HEK293 (cell line): ENCODE results near the gene IGFBP7.
A peak's percentile ranks its signal among the peaks of the same experiment; 100 is the strongest.

Experiments used
- CTCF ChIA-PET: fragments of 350-600 bp; formaldehyde crosslinking; extraction: SDS; loops from one replicate; lab custom pipeline; 2021; ENCODE audit warnings: antibody characterized with exemption; lab: Yijun Ruan, JAX
- POLR2A ChIA-PET: fragments of 300-600 bp; formaldehyde crosslinking; extraction: SDS; loops from one replicate; lab custom pipeline; 2020; ENCODE audit warnings: antibody characterized with exemption, inconsistent platforms; lab: Yijun Ruan, JAX
- H3K27ac ChIP-seq: fragments of 200-500 bp; sonication (Bioruptor generic); 2 replicates; pipeline ENCODE4 v1.5.1; 2014; ENCODE audit warnings: low read depth, low read length, control low read depth, inconsistent platforms; ENCODE audit errors: extremely low read depth
- H3K36me3 ChIP-seq, 2 experiments: fragments of 200-500 bp in 1 of 2; sonication (Bioruptor generic) in 1 of 2; 1 replicate in 1 of 2; 2 replicates in 1 of 2; pipeline ENCODE4 v1.5.1; 2014 to 2017; ENCODE audit warnings: inconsistent platforms in 2 of 2, low read length in 2 of 2; ENCODE audit not compliant: control insufficient read depth in 2 of 2, insufficient read depth in 1 of 2
- H3K4me1 ChIP-seq: fragments of 200-500 bp; sonication (Bioruptor generic); 2 replicates; pipeline ENCODE4 v1.5.1; 2014; ENCODE audit warnings: mild to moderate bottlenecking, low read length, inconsistent platforms; ENCODE audit not compliant: control insufficient read depth, insufficient read depth
- H3K4me3 ChIP-seq: 2 replicates; pipeline ENCODE4 v1.5.1; 2011; ENCODE audit warnings: low read depth, mild to moderate bottlenecking, control low read depth, low read length, moderate library complexity
- H3K9me3 ChIP-seq: fragments of 200-500 bp; sonication (Bioruptor generic); 2 replicates; pipeline ENCODE4 v1.5.1; 2014; ENCODE audit warnings: low read depth, low read length, inconsistent platforms; ENCODE audit not compliant: control insufficient read depth, insufficient read depth
- BCL11A ChIP-seq: fragments of 450-650 bp; formaldehyde crosslinking; IDR thresholded peaks from 2 replicates; pipeline ENCODE4 v1.5.1; 2016; ENCODE audit warnings: low read depth, missing biosample characterization, missing genetic modification characterization
- KLF8 ChIP-seq: fragments of 450-650 bp; formaldehyde crosslinking; IDR thresholded peaks from 2 replicates; pipeline ENCODE4 v1.5.1; 2016; ENCODE audit warnings: missing biosample characterization, missing genetic modification characterization
- OSR2 ChIP-seq: fragments of 450-650 bp; formaldehyde crosslinking; IDR thresholded peaks from 2 replicates; pipeline ENCODE4 v1.5.1; 2016; ENCODE audit warnings: missing biosample characterization, missing genetic modification characterization
- OVOL3 ChIP-seq: fragments of 450-650 bp; formaldehyde crosslinking; IDR thresholded peaks from 2 replicates; pipeline ENCODE4 v1.5.1; 2016; ENCODE audit warnings: missing biosample characterization, missing genetic modification characterization
- TCF7L2 ChIP-seq: IDR thresholded peaks from 2 replicates; pipeline ENCODE4 v1.6.1; 2011; ENCODE audit warnings: low read depth, mild to moderate bottlenecking, inconsistent platforms, low read length, moderate library complexity, borderline replicate concordance
- WT1 ChIP-seq: fragments of 450-650 bp; formaldehyde crosslinking; IDR thresholded peaks from 2 replicates; pipeline ENCODE4 v1.5.1; 2016; ENCODE audit warnings: missing biosample characterization, missing genetic modification characterization
- ZBTB20 ChIP-seq: fragments of 450-650 bp; formaldehyde crosslinking; IDR thresholded peaks from 2 replicates; pipeline ENCODE4 v1.5.1; 2016; ENCODE audit warnings: missing biosample characterization, missing genetic modification characterization
- ZFHX2 ChIP-seq: fragments of 450-650 bp; formaldehyde crosslinking; conservative IDR thresholded peaks from 2 replicates; pipeline ENCODE4 v1.5.1; 2016; ENCODE audit warnings: missing biosample characterization, missing genetic modification characterization
- ZFP37 ChIP-seq: fragments of 450-650 bp; formaldehyde crosslinking; IDR thresholded peaks from 2 replicates; pipeline ENCODE4 v1.5.1; 2016; ENCODE audit warnings: missing biosample characterization, missing genetic modification characterization
- ZIC2 ChIP-seq: fragments of 450-650 bp; formaldehyde crosslinking; IDR thresholded peaks from 2 replicates; pipeline ENCODE4 v1.5.1; 2016; ENCODE audit warnings: missing biosample characterization, missing genetic modification characterization
- ZNF2 ChIP-seq: fragments of 450-650 bp; formaldehyde crosslinking; IDR thresholded peaks from 2 replicates; pipeline ENCODE4 v1.5.1; 2016; ENCODE audit warnings: missing biosample characterization, missing genetic modification characterization
- ZNF24 ChIP-seq: fragments of 450-650 bp; formaldehyde crosslinking; IDR thresholded peaks from 2 replicates; pipeline ENCODE4 v1.5.1; 2016; ENCODE audit warnings: missing biosample characterization, missing genetic modification characterization
- ZNF37A ChIP-seq: fragments of 450-650 bp; IDR thresholded peaks from 2 replicates; pipeline ENCODE4 v1.5.1; 2018; ENCODE audit warnings: missing biosample characterization, missing genetic modification characterization
- ZNF670 ChIP-seq: fragments of 450-650 bp; formaldehyde crosslinking; IDR thresholded peaks from 2 replicates; pipeline ENCODE4 v1.5.1; 2016; ENCODE audit warnings: missing biosample characterization, missing genetic modification characterization, low read depth
- ZNF677 ChIP-seq: fragments of 450-650 bp; IDR thresholded peaks from 2 replicates; pipeline ENCODE4 v1.5.0; 2018; ENCODE audit warnings: missing biosample characterization, mild to moderate bottlenecking, missing genetic modification characterization, moderate library complexity
- ZNF768 ChIP-seq: fragments of 450-650 bp; formaldehyde crosslinking; IDR thresholded peaks from 2 replicates; pipeline ENCODE4 v1.5.1; 2018; ENCODE audit warnings: missing biosample characterization, mild to moderate bottlenecking, missing genetic modification characterization
- TF ChIP-seq, protein P1 (sequence below): fragments of 450-650 bp; formaldehyde crosslinking; IDR thresholded peaks from 2 replicates; pipeline ENCODE4 v1.5.1; 2016; ENCODE audit warnings: missing biosample characterization, missing genetic modification characterization, low read depth
- TF ChIP-seq, protein P2 (sequence below): fragments of 450-650 bp; formaldehyde crosslinking; IDR thresholded peaks from 2 replicates; pipeline ENCODE4 v1.5.1; 2017; ENCODE audit warnings: missing biosample characterization, missing genetic modification characterization
- TF ChIP-seq, protein P3 (sequence below): fragments of 450-650 bp; formaldehyde crosslinking; IDR thresholded peaks from 2 replicates; pipeline ENCODE4 v1.5.1; 2016; ENCODE audit warnings: missing biosample characterization, missing genetic modification characterization
- TF ChIP-seq, protein P4 (sequence below): fragments of 450-650 bp; formaldehyde crosslinking; IDR thresholded peaks from 2 replicates; pipeline ENCODE4 v1.5.1; 2016; ENCODE audit warnings: missing biosample characterization, missing genetic modification characterization
- TF ChIP-seq, protein P5 (sequence below): fragments of 450-650 bp; IDR thresholded peaks from 2 replicates; pipeline ENCODE4 v1.5.1; 2018; ENCODE audit warnings: missing biosample characterization, mild to moderate bottlenecking, missing genetic modification characterization
- TF ChIP-seq, protein P6 (sequence below): fragments of 450-650 bp; formaldehyde crosslinking; IDR thresholded peaks from 2 replicates; pipeline ENCODE4 v1.5.1; 2016; ENCODE audit warnings: missing biosample characterization, missing genetic modification characterization, borderline replicate concordance
- TF ChIP-seq, protein P7 (sequence below): fragments of 450-650 bp; formaldehyde crosslinking; IDR thresholded peaks from 2 replicates; pipeline ENCODE4 v1.5.1; 2017; ENCODE audit warnings: missing biosample characterization, mild to moderate bottlenecking, missing genetic modification characterization, moderate library complexity

IGFBP7 gene

DNA sequence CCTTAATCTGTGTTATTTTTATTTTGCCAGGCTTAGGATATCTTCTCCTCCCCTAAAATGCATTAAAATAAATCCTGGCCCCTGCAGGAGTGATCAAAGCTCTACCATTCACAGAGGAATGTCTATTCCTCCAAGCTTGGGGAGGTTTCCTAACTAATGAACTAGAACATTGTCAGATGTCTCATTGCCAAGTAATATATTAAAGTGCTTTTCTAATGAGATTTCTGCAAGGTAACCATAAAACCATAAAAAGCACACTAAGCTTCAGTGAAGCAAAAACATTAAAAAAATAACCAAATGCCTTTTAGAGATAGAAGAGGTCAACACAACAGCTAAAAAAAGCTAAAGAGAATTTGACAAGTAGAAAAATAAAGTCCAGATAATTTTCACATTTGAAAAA is 34.8 kb downstream of the IGFBP7 start:
- POLR2A ChIA-PET, result interaction anchor here (1.3 to 2.8 kb wide), 2 partner anchors 57 to 97 kb away, joined by 3 to 11 read pairs; partner anchors contain the start of genes NOA1 and POLR2B
- H3K36me3 ChIP-seq, result no peaks in the 10 kb centered on the region
- no peak overlapping the region for H3K4me3 ChIP-seq
- peaks cover 11% of the 10 kb centered on the region for H3K4me1 ChIP-seq
- no peaks in the 10 kb centered on the region for H3K9me3 ChIP-seq
- CTCF ChIA-PET, result interaction anchor here (1.5 kb wide), 1 partner anchor 34 kb away, joined by 3 read pairs; no protein-coding TSS in a partner anchor
- no peak overlapping the region for H3K27ac ChIP-seq
- TF ChIP-seq ZFP37 (tag by site-specific recombination), result no peak
- TF ChIP-seq, protein P1, sequence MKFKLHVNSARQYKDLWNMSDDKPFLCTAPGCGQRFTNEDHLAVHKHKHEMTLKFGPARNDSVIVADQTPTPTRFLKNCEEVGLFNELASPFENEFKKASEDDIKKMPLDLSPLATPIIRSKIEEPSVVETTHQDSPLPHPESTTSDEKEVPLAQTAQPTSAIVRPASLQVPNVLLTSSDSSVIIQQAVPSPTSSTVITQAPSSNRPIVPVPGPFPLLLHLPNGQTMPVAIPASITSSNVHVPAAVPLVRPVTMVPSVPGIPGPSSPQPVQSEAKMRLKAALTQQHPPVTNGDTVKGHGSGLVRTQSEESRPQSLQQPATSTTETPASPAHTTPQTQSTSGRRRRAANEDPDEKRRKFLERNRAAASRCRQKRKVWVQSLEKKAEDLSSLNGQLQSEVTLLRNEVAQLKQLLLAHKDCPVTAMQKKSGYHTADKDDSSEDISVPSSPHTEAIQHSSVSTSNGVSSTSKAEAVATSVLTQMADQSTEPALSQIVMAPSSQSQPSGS (tag by site-specific recombination), result no peak
- TF ChIP-seq WT1 (tag by site-specific recombination), result peak; percentile 97
- TF ChIP-seq ZNF2 (tag by site-specific recombination), result no peak
- TF ChIP-seq ZNF677 (tag by site-specific recombination), result no peak
- TF ChIP-seq, protein P2, sequence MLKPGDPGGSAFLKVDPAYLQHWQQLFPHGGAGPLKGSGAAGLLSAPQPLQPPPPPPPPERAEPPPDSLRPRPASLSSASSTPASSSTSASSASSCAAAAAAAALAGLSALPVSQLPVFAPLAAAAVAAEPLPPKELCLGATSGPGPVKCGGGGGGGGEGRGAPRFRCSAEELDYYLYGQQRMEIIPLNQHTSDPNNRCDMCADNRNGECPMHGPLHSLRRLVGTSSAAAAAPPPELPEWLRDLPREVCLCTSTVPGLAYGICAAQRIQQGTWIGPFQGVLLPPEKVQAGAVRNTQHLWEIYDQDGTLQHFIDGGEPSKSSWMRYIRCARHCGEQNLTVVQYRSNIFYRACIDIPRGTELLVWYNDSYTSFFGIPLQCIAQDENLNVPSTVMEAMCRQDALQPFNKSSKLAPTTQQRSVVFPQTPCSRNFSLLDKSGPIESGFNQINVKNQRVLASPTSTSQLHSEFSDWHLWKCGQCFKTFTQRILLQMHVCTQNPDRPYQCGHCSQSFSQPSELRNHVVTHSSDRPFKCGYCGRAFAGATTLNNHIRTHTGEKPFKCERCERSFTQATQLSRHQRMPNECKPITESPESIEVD (tag by site-specific recombination), result peak; percentile 88
- TF ChIP-seq, protein P3, sequence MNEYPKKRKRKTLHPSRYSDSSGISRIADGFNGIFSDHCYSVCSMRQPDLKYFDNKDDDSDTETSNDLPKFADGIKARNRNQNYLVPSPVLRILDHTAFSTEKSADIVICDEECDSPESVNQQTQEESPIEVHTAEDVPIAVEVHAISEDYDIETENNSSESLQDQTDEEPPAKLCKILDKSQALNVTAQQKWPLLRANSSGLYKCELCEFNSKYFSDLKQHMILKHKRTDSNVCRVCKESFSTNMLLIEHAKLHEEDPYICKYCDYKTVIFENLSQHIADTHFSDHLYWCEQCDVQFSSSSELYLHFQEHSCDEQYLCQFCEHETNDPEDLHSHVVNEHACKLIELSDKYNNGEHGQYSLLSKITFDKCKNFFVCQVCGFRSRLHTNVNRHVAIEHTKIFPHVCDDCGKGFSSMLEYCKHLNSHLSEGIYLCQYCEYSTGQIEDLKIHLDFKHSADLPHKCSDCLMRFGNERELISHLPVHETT (tag by site-specific recombination), result no peak
- no peak for TF ChIP-seq ZFHX2
- no peak for TF ChIP-seq ZNF670 (tag by site-specific recombination)
- no peak for TF ChIP-seq ZIC2 (tag by site-specific recombination)
- TF ChIP-seq ZNF24 (tag by site-specific recombination), result no peak
- TF ChIP-seq TCF7L2, result peak; percentile 34; the same call in 1 of the 2 replicates
- no peak for TF ChIP-seq ZNF768 (tag by site-specific recombination)
- peak; percentile 48; the same call in 1 of the 2 replicates for TF ChIP-seq OSR2 (tag by site-specific recombination)
- no peak for TF ChIP-seq ZBTB20 (tag by site-specific recombination)
- TF ChIP-seq, protein P4, sequence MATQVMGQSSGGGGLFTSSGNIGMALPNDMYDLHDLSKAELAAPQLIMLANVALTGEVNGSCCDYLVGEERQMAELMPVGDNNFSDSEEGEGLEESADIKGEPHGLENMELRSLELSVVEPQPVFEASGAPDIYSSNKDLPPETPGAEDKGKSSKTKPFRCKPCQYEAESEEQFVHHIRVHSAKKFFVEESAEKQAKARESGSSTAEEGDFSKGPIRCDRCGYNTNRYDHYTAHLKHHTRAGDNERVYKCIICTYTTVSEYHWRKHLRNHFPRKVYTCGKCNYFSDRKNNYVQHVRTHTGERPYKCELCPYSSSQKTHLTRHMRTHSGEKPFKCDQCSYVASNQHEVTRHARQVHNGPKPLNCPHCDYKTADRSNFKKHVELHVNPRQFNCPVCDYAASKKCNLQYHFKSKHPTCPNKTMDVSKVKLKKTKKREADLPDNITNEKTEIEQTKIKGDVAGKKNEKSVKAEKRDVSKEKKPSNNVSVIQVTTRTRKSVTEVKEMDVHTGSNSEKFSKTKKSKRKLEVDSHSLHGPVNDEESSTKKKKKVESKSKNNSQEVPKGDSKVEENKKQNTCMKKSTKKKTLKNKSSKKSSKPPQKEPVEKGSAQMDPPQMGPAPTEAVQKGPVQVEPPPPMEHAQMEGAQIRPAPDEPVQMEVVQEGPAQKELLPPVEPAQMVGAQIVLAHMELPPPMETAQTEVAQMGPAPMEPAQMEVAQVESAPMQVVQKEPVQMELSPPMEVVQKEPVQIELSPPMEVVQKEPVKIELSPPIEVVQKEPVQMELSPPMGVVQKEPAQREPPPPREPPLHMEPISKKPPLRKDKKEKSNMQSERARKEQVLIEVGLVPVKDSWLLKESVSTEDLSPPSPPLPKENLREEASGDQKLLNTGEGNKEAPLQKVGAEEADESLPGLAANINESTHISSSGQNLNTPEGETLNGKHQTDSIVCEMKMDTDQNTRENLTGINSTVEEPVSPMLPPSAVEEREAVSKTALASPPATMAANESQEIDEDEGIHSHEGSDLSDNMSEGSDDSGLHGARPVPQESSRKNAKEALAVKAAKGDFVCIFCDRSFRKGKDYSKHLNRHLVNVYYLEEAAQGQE (tag by site-specific recombination), result no peak
- no peak for TF ChIP-seq KLF8 (tag by site-specific recombination)
- TF ChIP-seq, protein P5, sequence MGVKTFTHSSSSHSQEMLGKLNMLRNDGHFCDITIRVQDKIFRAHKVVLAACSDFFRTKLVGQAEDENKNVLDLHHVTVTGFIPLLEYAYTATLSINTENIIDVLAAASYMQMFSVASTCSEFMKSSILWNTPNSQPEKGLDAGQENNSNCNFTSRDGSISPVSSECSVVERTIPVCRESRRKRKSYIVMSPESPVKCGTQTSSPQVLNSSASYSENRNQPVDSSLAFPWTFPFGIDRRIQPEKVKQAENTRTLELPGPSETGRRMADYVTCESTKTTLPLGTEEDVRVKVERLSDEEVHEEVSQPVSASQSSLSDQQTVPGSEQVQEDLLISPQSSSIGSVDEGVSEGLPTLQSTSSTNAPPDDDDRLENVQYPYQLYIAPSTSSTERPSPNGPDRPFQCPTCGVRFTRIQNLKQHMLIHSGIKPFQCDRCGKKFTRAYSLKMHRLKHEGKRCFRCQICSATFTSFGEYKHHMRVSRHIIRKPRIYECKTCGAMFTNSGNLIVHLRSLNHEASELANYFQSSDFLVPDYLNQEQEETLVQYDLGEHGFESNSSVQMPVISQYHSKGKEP, result 0 out of 2 replicates have a peak, but pooled peaks have one; percentile 33
- TF ChIP-seq, protein P6, sequence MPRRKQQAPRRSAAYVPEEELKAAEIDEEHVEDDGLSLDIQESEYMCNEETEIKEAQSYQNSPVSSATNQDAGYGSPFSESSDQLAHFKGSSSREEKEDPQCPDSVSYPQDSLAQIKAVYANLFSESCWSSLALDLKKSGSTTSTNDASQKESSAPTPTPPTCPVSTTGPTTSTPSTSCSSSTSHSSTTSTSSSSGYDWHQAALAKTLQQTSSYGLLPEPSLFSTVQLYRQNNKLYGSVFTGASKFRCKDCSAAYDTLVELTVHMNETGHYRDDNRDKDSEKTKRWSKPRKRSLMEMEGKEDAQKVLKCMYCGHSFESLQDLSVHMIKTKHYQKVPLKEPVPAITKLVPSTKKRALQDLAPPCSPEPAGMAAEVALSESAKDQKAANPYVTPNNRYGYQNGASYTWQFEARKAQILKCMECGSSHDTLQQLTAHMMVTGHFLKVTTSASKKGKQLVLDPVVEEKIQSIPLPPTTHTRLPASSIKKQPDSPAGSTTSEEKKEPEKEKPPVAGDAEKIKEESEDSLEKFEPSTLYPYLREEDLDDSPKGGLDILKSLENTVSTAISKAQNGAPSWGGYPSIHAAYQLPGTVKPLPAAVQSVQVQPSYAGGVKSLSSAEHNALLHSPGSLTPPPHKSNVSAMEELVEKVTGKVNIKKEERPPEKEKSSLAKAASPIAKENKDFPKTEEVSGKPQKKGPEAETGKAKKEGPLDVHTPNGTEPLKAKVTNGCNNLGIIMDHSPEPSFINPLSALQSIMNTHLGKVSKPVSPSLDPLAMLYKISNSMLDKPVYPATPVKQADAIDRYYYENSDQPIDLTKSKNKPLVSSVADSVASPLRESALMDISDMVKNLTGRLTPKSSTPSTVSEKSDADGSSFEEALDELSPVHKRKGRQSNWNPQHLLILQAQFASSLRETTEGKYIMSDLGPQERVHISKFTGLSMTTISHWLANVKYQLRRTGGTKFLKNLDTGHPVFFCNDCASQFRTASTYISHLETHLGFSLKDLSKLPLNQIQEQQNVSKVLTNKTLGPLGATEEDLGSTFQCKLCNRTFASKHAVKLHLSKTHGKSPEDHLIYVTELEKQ (tag by site-specific recombination), result peak; percentile 24; the same call in 1 of the 2 replicates
- no peak for TF ChIP-seq ZNF37A
- TF ChIP-seq OVOL3, result peak; percentile 42; the same call in 1 of the 2 replicates
- TF ChIP-seq BCL11A, result no peak
- TF ChIP-seq, protein P7, sequence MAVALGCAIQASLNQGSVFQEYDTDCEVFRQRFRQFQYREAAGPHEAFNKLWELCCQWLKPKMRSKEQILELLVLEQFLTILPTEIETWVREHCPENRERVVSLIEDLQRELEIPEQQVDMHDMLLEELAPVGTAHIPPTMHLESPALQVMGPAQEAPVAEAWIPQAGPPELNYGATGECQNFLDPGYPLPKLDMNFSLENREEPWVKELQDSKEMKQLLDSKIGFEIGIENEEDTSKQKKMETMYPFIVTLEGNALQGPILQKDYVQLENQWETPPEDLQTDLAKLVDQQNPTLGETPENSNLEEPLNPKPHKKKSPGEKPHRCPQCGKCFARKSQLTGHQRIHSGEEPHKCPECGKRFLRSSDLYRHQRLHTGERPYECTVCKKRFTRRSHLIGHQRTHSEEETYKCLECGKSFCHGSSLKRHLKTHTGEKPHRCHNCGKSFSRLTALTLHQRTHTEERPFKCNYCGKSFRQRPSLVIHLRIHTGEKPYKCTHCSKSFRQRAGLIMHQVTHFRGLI, result no peak
